Fibroblast of pulmonary artery (primary cell): ENCODE results near the gene TMPRSS13.

Experiments used
- DNase-seq: peaks from one replicate; pipeline ENCODE4 v3.0.0-alpha.2; 2010; ENCODE audit warnings: low read depth
- H3K4me3 ChIP-seq: replicated peaks from 2 replicates; pipeline ENCODE4 v1.5.1; 2011; ENCODE audit warnings: low read depth, mild to moderate bottlenecking, control low read depth, low read length, moderate library complexity
- TF ChIP-seq, protein P1 (sequence below): IDR thresholded peaks from 2 replicates; pipeline ENCODE4 v1.5.1; 2011; ENCODE audit warnings: mild to moderate bottlenecking, control low read depth, low read length, inconsistent platforms; ENCODE audit errors: missing control alignments

The TMPRSS13 gene

DNA sequence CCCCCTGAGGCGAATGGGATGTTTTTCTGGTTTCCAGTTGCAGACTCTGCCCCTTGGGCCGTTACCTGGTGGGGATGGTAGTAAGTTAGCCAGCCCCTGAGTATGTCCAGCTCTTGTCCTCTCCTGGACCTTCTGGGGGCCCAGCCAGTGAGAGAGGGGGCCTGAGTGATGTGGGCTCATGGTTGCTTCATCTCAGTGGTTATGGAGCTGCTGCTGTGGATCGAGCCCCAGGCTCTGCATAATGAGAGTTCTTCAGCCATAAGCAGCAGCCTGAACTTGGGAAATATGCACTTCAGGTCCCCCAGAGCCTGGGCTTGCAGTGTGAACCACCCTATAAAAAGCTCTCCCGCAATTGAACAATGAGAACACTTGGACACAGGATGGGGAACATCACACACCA, 5.9 kb downstream of the TMPRSS13 start:
- DNase-seq, result no peak
- TF ChIP-seq, protein P1, sequence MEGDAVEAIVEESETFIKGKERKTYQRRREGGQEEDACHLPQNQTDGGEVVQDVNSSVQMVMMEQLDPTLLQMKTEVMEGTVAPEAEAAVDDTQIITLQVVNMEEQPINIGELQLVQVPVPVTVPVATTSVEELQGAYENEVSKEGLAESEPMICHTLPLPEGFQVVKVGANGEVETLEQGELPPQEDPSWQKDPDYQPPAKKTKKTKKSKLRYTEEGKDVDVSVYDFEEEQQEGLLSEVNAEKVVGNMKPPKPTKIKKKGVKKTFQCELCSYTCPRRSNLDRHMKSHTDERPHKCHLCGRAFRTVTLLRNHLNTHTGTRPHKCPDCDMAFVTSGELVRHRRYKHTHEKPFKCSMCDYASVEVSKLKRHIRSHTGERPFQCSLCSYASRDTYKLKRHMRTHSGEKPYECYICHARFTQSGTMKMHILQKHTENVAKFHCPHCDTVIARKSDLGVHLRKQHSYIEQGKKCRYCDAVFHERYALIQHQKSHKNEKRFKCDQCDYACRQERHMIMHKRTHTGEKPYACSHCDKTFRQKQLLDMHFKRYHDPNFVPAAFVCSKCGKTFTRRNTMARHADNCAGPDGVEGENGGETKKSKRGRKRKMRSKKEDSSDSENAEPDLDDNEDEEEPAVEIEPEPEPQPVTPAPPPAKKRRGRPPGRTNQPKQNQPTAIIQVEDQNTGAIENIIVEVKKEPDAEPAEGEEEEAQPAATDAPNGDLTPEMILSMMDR, result no peak
- H3K4me3 ChIP-seq, result no peak overlapping the region

DNA sequence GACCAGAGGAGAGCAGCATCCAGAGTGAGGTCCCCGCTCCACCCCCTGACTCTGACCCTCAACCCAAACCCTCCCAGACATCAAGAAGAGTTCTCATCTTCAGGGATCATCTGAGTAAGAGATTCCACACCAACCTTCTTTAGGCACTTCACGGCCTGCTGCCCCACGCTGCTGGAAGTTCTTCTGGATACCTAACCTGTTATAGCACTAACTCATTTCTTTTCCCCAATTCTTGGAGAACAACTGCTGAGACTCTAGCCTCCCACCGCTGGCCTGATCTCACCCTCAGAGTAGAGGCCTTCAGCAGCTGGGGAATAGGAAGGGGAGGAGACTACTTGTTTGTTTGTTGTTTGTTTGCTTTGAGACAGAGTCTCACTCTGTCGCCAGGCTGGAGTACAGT, 7.3 kb downstream of the TMPRSS13 start:
- no peak for DNase-seq
- no peak overlapping the region for H3K4me3 ChIP-seq
- TF ChIP-seq, protein P1, result no peak

DNA sequence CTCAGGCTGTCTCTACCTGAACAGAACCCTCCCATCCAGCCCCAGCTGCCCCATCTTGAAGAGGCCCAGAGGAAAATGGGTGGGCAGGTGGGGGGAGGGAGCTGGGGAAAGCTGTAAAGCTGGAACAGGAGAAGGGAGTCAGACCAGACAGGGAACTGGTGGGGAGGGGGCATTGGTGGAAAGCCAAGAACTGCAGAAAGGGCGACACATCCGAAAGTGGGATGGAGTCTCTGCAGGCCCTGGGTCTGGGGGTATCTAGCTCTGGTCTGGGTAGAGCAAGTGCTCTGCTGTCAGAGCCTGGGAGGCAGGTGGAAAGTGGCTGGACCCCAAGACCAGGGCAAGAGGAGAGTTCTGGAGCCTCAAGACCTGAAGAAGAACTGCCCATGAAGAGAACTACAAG, 7.7 kb downstream of the TMPRSS13 start:
- no peak overlapping the region for H3K4me3 ChIP-seq
- TF ChIP-seq, protein P1, result no peak
- DNase-seq, result no peak

DNA sequence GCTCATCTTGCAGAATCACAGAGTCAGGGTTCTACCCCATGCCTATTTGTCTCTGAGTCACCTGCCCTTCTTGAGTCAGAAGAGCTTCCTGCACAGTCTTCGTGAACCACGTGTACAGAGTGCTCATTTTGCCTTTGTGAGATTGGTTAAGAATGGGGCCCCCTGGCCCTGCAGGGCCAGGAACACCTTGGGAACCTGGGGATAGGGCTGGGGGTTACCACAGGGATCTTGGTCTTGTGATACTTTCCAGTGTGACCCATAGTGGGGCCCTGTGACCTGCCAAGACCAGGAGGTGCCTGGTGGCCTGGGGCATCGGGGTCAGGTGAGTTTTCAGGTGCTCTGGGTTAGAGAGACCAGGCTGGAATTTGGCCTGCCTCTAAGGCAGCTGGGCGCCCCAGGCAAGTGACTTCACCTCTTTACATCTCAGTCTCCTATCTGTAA, 9.4 kb downstream of the TMPRSS13 start:
- TF ChIP-seq, protein P1, result no peak
- DNase-seq, result no peak
- no peak overlapping the region for H3K4me3 ChIP-seq

DNA sequence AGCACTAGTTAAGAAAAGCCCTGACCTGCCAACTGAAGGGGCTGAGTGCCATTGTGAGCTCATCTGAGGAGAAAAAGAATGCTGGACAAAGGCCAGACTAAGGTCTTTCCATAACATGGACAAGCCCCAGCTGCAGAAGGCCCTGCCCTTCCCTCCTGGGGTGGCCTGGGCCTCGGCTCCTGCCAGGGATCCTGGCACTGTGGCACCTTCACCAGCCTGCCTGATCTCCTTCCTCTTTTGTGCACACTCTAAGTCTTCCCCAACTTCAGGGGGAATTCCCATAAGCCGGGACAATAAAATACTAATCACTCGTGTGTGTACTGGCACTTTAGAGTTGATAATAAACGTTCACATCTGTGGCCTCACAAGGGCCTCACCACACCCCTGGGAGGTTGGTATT, 9.9 kb downstream of the TMPRSS13 start:
- DNase-seq, result no peak
- no peak overlapping the region for H3K4me3 ChIP-seq
- TF ChIP-seq, protein P1, result no peak

DNA sequence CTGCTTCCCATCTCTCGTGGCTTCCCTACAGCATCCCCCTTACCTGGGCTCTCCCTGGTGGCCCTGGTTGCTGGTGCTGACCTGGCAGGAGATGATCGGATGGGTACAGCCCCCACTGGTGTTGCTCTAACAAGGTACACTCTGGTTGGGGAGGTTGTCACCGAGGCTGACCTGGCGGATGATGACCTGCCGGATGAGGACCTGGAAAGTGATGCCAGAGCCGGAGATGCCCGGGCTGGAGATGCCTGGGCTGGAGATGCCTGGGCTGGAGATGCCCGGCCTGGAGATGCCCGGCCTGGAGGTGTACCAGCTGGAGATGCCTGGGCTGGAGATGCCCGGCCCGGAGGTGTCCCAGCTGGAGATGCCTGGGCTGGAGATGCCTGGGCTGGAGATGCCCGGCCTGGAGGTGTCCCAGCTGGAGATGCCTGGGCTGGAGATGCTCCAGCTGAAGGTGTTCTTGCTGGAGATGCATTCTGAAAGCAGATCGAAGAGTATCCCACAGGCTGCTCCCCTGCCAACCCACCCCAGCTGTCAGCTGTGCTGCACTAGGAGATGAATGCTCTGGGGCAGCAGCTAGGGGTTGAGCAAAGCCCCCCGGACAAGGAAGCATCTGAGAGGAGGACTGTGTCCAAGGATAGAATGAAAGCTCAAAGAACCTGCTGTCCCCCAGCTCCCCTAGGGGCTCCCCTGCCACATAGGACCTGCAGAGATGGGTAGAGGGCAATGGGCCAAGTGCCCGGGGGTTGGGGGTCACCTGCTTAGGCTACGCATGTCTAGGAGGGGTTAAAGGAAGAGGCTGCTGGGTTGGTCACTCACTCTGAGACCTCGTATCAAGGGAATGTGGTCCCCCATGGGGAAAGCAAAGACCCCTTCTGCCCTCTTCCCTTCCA, 10.6 kb downstream of the TMPRSS13 start:
- no peak overlapping the region for H3K4me3 ChIP-seq
- DNase-seq, result no peak
- TF ChIP-seq, protein P1, result no peak
